GM12865 (cell line): ENCODE results near the gene CD6.

Experiments
- DNase-seq: peaks from one replicate; pipeline ENCODE4 v3.0.0; 2010; ENCODE audit warnings: low read depth
- H3K4me3 ChIP-seq: 2 replicates; pipeline ENCODE4 v1.5.1; 2011; ENCODE audit warnings: mild to moderate bottlenecking, low read depth, low read length, control low read depth
- TF ChIP-seq, protein P1 (sequence below): IDR thresholded peaks from 2 replicates; pipeline ENCODE4 v1.5.1; 2011; ENCODE audit warnings: low read length, control low read depth, low read depth, inconsistent platforms; ENCODE audit not compliant: insufficient read depth; ENCODE audit errors: missing control alignments

The CD6 gene

DNA sequence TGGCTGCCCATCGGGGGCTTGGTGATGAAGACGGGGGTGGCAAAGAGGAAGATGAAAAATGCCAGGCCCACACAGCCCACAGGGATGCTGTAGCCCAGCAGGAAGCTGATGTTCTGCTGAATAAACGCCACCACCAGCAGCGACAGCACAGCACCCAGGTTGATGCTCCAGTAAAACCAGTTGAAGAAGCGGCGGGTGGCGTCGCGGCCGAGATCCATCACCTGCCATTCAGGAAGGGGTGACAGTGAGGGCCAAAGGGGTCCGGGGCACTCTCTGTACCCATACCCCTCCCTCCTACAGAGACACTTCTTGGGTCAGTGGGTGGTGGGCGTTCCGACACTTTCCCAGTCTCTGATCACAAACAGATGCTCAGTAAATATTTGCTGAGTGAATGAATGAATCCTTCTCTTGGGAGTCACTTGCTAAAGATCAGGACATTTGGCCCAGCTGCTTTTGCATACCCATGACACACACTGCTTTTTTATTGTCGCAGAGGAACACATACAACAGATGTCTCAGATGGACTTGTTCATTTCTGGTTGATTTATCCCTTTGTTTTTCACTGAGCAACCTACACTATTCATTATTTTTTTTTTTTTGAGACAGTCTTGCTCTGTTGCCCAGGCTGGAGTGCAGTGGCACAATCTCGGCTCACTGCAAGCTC lies 24.7 kb upstream of the CD6 start:
- TF ChIP-seq, protein P1, sequence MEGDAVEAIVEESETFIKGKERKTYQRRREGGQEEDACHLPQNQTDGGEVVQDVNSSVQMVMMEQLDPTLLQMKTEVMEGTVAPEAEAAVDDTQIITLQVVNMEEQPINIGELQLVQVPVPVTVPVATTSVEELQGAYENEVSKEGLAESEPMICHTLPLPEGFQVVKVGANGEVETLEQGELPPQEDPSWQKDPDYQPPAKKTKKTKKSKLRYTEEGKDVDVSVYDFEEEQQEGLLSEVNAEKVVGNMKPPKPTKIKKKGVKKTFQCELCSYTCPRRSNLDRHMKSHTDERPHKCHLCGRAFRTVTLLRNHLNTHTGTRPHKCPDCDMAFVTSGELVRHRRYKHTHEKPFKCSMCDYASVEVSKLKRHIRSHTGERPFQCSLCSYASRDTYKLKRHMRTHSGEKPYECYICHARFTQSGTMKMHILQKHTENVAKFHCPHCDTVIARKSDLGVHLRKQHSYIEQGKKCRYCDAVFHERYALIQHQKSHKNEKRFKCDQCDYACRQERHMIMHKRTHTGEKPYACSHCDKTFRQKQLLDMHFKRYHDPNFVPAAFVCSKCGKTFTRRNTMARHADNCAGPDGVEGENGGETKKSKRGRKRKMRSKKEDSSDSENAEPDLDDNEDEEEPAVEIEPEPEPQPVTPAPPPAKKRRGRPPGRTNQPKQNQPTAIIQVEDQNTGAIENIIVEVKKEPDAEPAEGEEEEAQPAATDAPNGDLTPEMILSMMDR: no peak
- DNase-seq: no peak
- no peak overlapping the region for H3K4me3 ChIP-seq

DNA sequence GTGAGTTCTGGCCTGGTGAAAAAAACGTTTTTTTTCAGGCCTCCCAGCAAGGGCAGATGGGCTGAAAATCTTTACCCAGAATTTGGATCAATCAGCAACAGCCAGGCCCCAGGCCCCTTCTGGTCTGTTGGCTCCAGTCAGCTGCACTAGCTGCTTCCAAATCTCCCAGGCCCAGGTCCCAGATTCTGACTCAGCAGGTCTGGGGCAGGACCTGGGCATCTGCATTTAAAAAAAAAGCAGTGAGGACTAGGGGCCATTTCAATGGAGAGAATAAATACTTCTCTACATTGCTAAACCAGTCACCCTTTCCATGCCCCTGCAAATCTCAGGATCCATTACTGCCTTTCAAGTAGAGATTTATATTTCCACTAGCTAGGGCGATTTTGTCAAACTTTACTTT lies 23.8 kb upstream of the CD6 start:
- TF ChIP-seq, protein P1: no peak

DNA sequence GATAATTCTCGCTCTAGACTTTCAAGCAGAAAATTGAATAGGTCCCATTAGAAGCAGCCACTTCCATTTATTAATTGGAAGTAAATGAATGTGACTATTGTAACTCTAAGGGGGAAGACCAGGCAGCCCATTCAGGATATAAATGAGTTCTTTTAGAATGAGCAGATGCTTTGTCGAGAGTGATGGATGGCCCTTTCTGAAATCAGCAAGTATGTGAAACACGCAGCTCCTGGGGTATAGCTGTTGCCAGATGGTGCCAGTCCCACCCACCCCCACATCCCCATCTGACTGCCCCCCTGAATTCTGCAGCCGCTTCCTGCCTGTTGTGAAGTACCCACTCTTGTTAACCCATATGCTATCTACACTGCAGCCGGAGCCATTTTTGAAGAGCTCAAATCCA lies 23.2 kb upstream of the CD6 start:
- TF ChIP-seq, protein P1: no peak
- no peak for DNase-seq
- no peak overlapping the region for H3K4me3 ChIP-seq

More for the DNA sequence above, 23.8 kb upstream of the CD6 start:
- no peak overlapping the region for H3K4me3 ChIP-seq
- no peak for DNase-seq

DNA sequence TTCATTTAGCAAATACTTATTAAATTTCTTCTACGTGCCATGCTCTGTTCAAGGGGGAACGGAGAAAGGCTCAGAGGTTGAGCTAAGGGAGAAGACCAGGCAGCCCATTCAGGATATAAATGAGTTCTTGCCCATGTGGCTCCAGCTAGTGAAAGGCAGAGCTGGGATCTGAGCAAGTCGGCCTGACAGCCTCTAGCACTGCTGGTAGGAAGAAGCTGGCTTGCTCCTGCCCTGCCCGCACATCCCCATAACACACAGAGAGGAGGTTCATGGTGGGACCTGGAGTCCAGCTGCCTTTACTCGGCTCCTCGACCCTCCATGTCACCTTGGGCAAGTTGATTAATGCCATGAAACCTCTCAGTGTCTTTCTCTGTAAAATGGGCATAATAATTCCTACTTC lies 21.5 kb upstream of the CD6 start:
- peak overlapping the region; percentile 73 for H3K4me3 ChIP-seq
- TF ChIP-seq, protein P1: no peak
- DNase-seq: no peak

DNA sequence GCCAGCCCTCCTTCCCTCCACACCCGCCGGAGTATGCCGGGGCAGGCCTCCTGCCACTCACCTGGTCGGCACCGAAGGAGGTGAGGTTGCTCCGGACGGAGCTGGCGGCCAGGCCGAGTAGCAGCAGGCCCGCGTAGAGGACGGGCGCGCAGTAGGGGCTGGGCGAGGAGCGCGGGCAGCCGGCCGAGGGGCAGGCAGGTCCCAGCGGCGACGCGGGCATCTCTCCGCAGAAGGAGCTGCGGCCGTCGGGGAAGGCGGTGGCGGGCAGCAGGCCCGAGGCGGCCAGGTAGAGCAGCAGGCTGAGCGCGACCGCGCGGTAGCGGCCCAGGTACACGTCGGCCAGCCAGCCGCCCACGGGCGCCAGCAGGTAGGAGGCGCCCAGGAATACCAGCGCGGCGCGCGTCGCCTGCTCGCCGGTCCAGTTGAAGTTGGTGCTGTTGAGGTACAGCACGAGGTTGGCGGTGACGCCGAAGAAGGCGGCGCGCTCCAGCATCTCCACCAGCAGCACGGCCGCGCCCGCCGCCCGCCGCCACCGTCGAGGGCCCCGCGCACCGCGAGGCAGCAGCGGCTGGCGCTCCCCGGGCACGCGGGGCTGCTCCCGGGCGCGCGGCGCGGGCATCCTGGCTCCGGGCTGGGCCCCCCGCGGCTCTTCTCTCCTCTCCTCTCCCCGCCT lies 20.4 kb upstream of the CD6 start:
- peak overlapping the region; percentile 73 for H3K4me3 ChIP-seq
- DNase-seq: peak; percentile 63
- TF ChIP-seq, protein P1: no peak

DNA sequence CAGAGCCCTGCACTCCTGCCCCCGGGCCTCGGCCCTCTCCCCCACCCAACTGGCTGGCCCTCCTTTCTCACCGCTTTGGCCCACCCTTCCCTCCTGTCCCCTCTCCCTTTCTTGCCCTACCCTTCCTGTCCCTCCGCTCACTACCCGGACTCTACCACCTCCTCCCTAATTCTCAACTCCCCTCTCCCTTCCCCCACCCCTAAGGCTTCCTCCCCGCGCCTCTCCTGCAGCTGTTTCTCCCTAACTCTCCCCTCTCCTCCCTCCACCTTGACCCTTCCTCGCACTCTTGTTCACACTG lies 19.9 kb upstream of the CD6 start:
- TF ChIP-seq, protein P1: no peak
- peak; percentile 58 for DNase-seq
- H3K4me3 ChIP-seq: peak overlapping the region; percentile 73
